ENCODE results near the gene LSP1.

DNA sequence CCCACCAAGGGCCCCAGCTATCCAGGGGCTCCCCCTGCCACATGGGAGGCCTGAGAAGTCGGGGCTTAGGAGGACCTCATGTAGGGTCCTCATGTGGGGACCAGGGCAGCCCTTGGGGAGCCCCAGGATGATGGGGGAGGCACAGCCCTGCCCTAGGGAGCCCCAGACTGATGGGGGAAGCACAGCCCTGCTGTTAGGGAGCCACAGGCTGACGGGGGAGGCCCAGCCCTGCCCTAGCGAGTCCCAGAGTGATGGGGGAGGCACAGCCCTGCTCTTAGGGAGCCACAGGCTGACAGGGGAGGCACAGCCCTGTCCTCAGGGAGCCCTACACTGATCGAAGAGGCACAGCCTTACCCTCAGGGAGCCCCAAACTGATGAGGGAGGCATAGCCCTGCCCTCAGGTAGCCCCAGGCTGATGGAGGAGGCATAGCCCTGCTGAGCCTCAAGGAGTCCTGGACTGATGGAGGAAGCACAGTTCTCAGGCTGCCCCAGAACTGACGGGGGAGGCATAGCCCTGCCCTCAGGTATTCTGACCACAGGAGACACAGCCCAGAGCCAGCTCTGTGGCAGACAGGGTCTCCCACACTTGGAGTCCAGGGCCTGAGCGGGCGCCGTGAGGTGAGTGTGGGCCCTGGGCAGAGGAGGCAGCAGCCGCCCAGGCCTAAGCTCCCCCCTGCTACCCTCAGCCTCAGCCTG lies 28.0 kb downstream of the LSP1 start:
- TF ChIP-seq POLR2A (IDR thresholded peaks at IDR 0.05) = no peak
- TF ChIP-seq, protein P1, sequence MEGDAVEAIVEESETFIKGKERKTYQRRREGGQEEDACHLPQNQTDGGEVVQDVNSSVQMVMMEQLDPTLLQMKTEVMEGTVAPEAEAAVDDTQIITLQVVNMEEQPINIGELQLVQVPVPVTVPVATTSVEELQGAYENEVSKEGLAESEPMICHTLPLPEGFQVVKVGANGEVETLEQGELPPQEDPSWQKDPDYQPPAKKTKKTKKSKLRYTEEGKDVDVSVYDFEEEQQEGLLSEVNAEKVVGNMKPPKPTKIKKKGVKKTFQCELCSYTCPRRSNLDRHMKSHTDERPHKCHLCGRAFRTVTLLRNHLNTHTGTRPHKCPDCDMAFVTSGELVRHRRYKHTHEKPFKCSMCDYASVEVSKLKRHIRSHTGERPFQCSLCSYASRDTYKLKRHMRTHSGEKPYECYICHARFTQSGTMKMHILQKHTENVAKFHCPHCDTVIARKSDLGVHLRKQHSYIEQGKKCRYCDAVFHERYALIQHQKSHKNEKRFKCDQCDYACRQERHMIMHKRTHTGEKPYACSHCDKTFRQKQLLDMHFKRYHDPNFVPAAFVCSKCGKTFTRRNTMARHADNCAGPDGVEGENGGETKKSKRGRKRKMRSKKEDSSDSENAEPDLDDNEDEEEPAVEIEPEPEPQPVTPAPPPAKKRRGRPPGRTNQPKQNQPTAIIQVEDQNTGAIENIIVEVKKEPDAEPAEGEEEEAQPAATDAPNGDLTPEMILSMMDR (IDR thresholded peaks at IDR 0.05) = no peak
